ENCODE data around the gene PBLD. TPM values are rescaled to one million over a fixed set of nuclear protein-coding genes. Genes with fewer than 3 reads are reported as not detected.

Gene PBLD
- total RNA-seq, 3 donors from 2014 or later, result 40.3 to 115 (median 67.2) TPM

- no peak for DNase-seq
- no peak for ATAC-seq
- TF ChIP-seq, protein P1, sequence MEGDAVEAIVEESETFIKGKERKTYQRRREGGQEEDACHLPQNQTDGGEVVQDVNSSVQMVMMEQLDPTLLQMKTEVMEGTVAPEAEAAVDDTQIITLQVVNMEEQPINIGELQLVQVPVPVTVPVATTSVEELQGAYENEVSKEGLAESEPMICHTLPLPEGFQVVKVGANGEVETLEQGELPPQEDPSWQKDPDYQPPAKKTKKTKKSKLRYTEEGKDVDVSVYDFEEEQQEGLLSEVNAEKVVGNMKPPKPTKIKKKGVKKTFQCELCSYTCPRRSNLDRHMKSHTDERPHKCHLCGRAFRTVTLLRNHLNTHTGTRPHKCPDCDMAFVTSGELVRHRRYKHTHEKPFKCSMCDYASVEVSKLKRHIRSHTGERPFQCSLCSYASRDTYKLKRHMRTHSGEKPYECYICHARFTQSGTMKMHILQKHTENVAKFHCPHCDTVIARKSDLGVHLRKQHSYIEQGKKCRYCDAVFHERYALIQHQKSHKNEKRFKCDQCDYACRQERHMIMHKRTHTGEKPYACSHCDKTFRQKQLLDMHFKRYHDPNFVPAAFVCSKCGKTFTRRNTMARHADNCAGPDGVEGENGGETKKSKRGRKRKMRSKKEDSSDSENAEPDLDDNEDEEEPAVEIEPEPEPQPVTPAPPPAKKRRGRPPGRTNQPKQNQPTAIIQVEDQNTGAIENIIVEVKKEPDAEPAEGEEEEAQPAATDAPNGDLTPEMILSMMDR (IDR thresholded peaks at IDR 0.05), result no peak
- Histone ChIP-seq H3K36me3 (ENCODE audit: low read depth) (no peaks in the 10 kb centered on the region), H3K4me3 (no peak overlapping the region), H3K4me1 (ENCODE audit: low read depth) (no peaks in the 10 kb centered on the region), H3K9me3 (no peaks in the 10 kb centered on the region)
- intact Hi-C loops (cut with DNase I, micrococcal nuclease), result no loop called here
Measured at GRCh38 chr10:68239596-68240150, 93.1 kb downstream of the PBLD start.

GRCh38 chr10:68239069-68239468 lies 93.7 kb downstream of the PBLD start:
- Histone ChIP-seq H3K36me3 (ENCODE audit: low read depth) (no peaks in the 10 kb centered on the region), H3K4me3 (no peak overlapping the region), H3K4me1 (ENCODE audit: low read depth) (no peaks in the 10 kb centered on the region), H3K9me3 (no peaks in the 10 kb centered on the region)
- no peak for DNase-seq
- TF ChIP-seq, protein P1 (IDR thresholded peaks at IDR 0.05), result no peak
- no peak for ATAC-seq
- intact Hi-C loops (cut with DNase I, micrococcal nuclease), result no loop called here

DNA sequence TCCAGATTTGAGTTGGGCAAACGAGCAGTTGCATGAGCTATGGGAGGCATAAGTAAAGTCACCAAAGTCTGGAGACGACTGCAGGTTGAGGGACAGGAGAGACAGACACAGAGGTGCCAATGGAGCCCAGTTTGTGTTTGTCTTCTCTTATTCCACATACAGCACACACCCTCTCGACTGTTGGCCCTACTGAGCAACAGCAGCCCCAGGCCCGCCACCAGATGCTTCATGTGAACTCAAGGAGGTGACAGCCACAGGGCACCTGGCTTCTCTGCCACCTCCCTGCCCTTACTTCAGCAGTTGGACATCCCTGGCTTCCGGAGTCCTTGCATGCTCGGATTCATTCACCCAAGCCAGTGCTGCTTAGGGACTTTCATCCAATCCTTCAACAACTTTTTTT lies 94.4 kb downstream of the PBLD start:
- ATAC-seq, result no peak
- Histone ChIP-seq H3K4me3 (no peak overlapping the region), H3K36me3 (ENCODE audit: low read depth) (no peaks in the 10 kb centered on the region), H3K4me1 (ENCODE audit: low read depth) (no peaks in the 10 kb centered on the region), H3K9me3 (no peaks in the 10 kb centered on the region)
- no peak for DNase-seq
- intact Hi-C loops (cut with DNase I, micrococcal nuclease), result no loop called here
- TF ChIP-seq, protein P1 (IDR thresholded peaks at IDR 0.05), result no peak

DNA sequence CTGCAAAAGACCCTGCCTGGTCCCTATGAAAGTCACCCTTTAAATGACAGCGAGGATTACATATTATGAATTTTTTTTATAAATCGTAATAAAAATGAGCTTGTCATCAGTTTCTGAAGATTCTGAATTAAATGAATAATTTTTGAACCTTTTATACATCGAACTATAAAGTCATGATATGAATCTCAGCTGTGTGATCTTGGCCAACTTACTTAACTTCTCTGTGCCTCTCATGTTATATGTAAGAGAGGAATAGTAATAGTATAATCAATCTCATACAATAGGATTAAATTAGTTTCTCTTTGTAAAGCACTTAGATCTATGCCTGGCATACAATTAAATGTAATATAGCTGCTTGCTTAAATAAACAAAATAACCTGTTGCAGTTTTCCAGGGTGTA lies 95.6 kb downstream of the PBLD start:
- no peak overlapping the region for H3K4me3 ChIP-seq
- intact Hi-C loops (cut with DNase I, micrococcal nuclease), result no loop called here
- DNase-seq (no peak), ATAC-seq (no peak)
- no peaks in the 10 kb centered on the region for H3K9me3 ChIP-seq
- no peaks in the 10 kb centered on the region for H3K36me3 ChIP-seq (ENCODE audit: low read depth)
- H3K4me1 ChIP-seq (ENCODE audit: low read depth), result no peaks in the 10 kb centered on the region
- TF ChIP-seq, protein P1 (IDR thresholded peaks at IDR 0.05), result no peak

DNA sequence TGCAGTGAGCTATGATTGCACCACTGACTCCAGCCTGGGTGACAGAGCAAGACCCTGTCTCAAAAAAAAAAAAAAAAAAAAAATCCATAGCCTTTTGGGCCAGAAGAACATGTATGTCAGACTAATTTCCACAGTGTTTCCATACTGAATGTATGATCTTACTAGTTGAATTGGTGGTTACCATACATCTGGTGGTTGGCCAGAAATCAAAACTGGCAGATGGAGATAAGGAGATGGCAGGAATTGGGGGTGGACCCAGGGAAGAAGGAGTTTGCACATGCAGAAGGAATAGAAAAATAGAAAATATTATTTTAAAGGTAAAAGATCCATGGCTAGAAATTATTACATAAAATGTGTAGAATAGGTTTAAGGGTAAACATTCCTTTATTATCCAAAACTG lies 97.1 kb downstream of the PBLD start:
- DNase-seq, result no peak
- no peaks in the 10 kb centered on the region for H3K9me3 ChIP-seq
- TF ChIP-seq, protein P1 (IDR thresholded peaks at IDR 0.05), result no peak
- no peaks in the 10 kb centered on the region for H3K36me3 ChIP-seq (ENCODE audit: low read depth)
- no peak overlapping the region for H3K4me3 ChIP-seq
- intact Hi-C loops (cut with DNase I, micrococcal nuclease), result no loop called here
- no peak for ATAC-seq
- H3K4me1 ChIP-seq (ENCODE audit: low read depth), result peaks cover 6% of the 10 kb centered on the region

- TF ChIP-seq, protein P1 (IDR thresholded peaks at IDR 0.05), result no peak
Measured at GRCh38 chr10:68235111-68235510, 97.6 kb downstream of the PBLD start.

More at GRCh38 chr10:68235111-68235510, 97.6 kb downstream of the PBLD start:
- H3K36me3 ChIP-seq (ENCODE audit: low read depth), result no peaks in the 10 kb centered on the region
- no peak for ATAC-seq
- peaks cover 9% of the 10 kb centered on the region for H3K4me1 ChIP-seq (ENCODE audit: low read depth)
- intact Hi-C loops (cut with DNase I, micrococcal nuclease), result no loop called here
- no peak overlapping the region for H3K4me3 ChIP-seq
- no peak for DNase-seq
- no peaks in the 10 kb centered on the region for H3K9me3 ChIP-seq
